Adrenal gland (tissue), 12 donors: Measurements from ENCODE around the gene FCHSD1. TPM values are rescaled to one million over a fixed set of nuclear protein-coding genes. Genes with fewer than 3 reads are reported as not detected.

Source experiments
- DNase-seq, 7 donors: peaks; one replicate each; pipeline ENCODE4 v3.0.0-alpha.2; 2019 to 2020
- H3K27ac ChIP-seq, 5 donors: fragments of 200-600 bp; sonication (generic) in 4 of 5; 1 replicate in 3 of 5; 2 replicates in 2 of 5; pipeline versions ENCODE4 v1.5.1 to v1.8.0; 2016 to 2020; ENCODE audit warnings: mild to moderate bottlenecking in 1 of 5
- H3K27me3 ChIP-seq: fragments of 200-600 bp; 2 replicates; pipeline ENCODE4 v1.8.0; 2021
- H3K36me3 ChIP-seq, 2 donors: fragments of 200-600 bp; replicated peaks in 1 of 2; 1 replicate in 1 of 2; 2 replicates in 1 of 2; pipeline versions ENCODE4 v1.5.1 to v1.8.0; 2018 to 2022
- H3K4me1 ChIP-seq, 2 donors: fragments of 200-600 bp; replicated peaks in 1 of 2; 1 replicate in 1 of 2; 2 replicates in 1 of 2; pipeline versions ENCODE4 v1.5.1 to v1.8.0; 2018 to 2021
- H3K4me3 ChIP-seq, 4 donors: fragments of 200-600 bp; sonication (generic) in 3 of 4; one replicate each; pipeline ENCODE4 v1.5.1; 2016 to 2018
- H3K9me3 ChIP-seq, 3 donors: fragments of 200-600 bp; sonication (generic) in 1 of 3; replicated peaks in 1 of 3; 1 replicate in 2 of 3; 2 replicates in 1 of 3; pipeline versions ENCODE4 v1.5.1 to v1.8.0; 2016 to 2021
- POLR2A ChIP-seq, 2 donors: fragments of 450-650 bp; IDR thresholded peaks; one replicate each; pipeline ENCODE4 v1.6.1; 2017; ENCODE audit warnings: antibody characterized with exemption in 2 of 2, mild to moderate bottlenecking in 2 of 2, moderate library complexity in 1 of 2
- WGBS, 4 donors: extraction: QIAGEN DNeasy Blood & Tissue Kit in 2 of 4; methylation state at CpG; one replicate each; pipeline versions ENCODE4 v1.1.5 to v1.1.7; 2013 to 2017; 5-methylcytosine and 5-hydroxymethylcytosine counted together
- intact Hi-C, 2 donors: fragments of 100-400 bp; cut with DNase I; formaldehyde crosslinking; loops; one replicate each; pipeline versions ENCODE4 v1.14.1 to v1.15.0; 2022 to 2023
- polyA plus RNA-seq, 3 donors: library from polyadenylated mRNA; stranded (reverse); fragments of 200-250 nt in 2 of 3; fragments of 350-450 nt in 1 of 3; fragmentation: Illumina TruSeq in 1 of 3; extraction: RNeasy Lipid Tissue Mini Kit (QIAGEN cat#74804) in 1 of 3; gene quantifications; one replicate each; pipeline ENCODE4 v1.2.3, GENCODE V29; 2013 to 2014
- total RNA-seq, 9 donors: library from RNA; depleted of rRNA in 4 of 9; stranded (reverse); fragments of >200 nt in 4 of 9; fragments of 120-200 nt in 1 of 9; fragmentation: NEBNext Ultra II Directional in 1 of 9; extraction: Animal tissue kit (Norgen Biotek cat#: 25700) in 1 of 9; gene quantifications; one replicate each; pipeline versions ENCODE4 v1.1.0 to v1.2.4, GENCODE V29; 2013 to 2023
- TF ChIP-seq, protein P1 (sequence below), 6 experiments: fragments of 450-650 bp in 4 of 6; fragments of 200-600 bp in 2 of 6; sonication (generic) in 1 of 6; IDR thresholded peaks; 1 replicate in 5 of 6; 2 replicates in 1 of 6; pipeline versions ENCODE4 v1.5.1 to v1.8.0; 2016 to 2021; ENCODE audit warnings: antibody characterized with exemption in 6 of 6, mild to moderate bottlenecking in 2 of 6, moderate library complexity in 1 of 6
- donor health status: healthy with polysubstance abuse.
- donor health status: Bipolar disorder and iron deficiency.
- donor health status: DM: yes; HTN: yes; CAD: no.
- donor health status: DM: no; HTN: no; CAD: no.
- donor health status: DM: no; HTN: no; CAD: no.
- donor health status: DM: yes; HTN: yes; CAD: no.

Gene FCHSD1
- total and polyA plus RNA-seq, 12 donors: 3.7 to 53.9 (median 16.9) TPM

DNA sequence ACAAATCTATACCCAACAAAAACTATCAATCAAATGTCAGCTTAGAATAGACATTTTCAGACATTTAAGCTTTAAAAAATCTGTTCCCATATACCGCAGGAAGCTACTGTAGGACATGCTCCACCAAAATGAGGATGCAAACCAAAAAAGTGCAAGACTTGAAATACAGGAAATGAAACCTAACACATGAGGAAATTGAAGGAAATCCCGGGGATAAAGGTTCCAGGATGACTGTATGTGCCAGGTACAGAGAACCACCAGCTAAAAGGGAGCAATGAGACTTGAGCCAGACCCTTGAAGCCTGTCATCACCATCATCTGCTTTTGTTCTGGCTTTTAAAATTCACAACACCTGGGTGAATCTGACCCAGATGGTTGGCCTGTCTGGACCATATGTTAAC, 53.8 kb downstream of the FCHSD1 start:
- Histone ChIP-seq H3K4me3 (no peak overlapping the region), H3K9me3 (no peaks in the 10 kb centered on the region), H3K36me3 (no peaks in the 10 kb centered on the region), H3K27me3 (no peaks in the 10 kb centered on the region), H3K4me1 (peaks cover 0 to 10% of the 10 kb centered on the region in 2 donors), H3K27ac (no peak overlapping the region)
- intact Hi-C loops: no loop called here
- WGBS, 4 donors: 62 to 81% (median 72%) methylated on average over 2 of the region's 2 CpGs
- TF ChIP-seq POLR2A (IDR thresholded peaks at IDR 0.05): no peak
- TF ChIP-seq, protein P1, sequence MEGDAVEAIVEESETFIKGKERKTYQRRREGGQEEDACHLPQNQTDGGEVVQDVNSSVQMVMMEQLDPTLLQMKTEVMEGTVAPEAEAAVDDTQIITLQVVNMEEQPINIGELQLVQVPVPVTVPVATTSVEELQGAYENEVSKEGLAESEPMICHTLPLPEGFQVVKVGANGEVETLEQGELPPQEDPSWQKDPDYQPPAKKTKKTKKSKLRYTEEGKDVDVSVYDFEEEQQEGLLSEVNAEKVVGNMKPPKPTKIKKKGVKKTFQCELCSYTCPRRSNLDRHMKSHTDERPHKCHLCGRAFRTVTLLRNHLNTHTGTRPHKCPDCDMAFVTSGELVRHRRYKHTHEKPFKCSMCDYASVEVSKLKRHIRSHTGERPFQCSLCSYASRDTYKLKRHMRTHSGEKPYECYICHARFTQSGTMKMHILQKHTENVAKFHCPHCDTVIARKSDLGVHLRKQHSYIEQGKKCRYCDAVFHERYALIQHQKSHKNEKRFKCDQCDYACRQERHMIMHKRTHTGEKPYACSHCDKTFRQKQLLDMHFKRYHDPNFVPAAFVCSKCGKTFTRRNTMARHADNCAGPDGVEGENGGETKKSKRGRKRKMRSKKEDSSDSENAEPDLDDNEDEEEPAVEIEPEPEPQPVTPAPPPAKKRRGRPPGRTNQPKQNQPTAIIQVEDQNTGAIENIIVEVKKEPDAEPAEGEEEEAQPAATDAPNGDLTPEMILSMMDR (IDR thresholded peaks at IDR 0.05): no peak
- no peak for DNase-seq

DNA sequence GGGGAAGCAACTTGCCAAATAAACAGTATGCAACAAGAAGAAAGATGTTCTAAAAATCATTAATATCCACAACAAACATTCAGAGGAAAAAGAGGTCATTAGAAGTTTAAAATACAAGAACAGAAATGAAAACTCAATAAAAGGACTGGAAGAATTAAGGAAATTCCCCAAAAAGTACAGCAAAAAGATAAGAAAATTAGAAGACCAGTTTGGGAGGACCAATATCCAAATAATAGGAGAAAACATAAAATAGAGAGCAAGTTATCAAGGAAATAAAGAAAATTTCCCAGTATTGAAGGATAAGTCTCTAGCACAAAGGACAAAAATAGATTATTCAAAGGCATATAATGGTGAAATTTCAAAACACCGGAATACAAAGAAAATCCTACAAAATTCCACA, 54.4 kb downstream of the FCHSD1 start:
- WGBS, 4 donors: 98 to 100% (median 100%) methylated on average over 1 of the region's 1 CpG
- no peaks in the 10 kb centered on the region for H3K27me3 ChIP-seq
- intact Hi-C loops: no loop called here
- H3K9me3 ChIP-seq: no peaks in the 10 kb centered on the region
- no peak overlapping the region for H3K27ac ChIP-seq
- peaks cover 0 to 10% of the 10 kb centered on the region in 2 donors for H3K4me1 ChIP-seq
- no peak overlapping the region for H3K4me3 ChIP-seq
- TF ChIP-seq, protein P1 (IDR thresholded peaks at IDR 0.05): no peak
- no peak for TF ChIP-seq POLR2A (IDR thresholded peaks at IDR 0.05)
- H3K36me3 ChIP-seq: no peaks in the 10 kb centered on the region
- DNase-seq: no peak

DNA sequence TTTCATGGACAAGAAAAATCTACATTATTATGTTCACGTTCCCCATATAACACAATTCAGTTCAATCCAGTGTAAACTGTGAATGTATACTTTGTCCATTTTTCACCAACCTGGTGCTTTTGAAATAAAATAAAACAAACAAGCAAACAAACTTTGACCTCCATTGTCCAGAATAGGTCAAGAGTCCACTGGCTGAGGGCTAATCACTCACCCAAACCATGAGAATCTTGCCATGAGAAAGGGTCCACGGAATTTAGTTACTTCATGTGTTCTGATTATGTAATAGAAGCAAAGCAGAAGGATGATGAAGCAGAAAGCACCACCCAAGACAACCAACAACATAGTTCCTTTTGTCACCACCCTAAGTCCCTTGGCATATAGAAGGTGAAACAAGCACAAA, 61.1 kb downstream of the FCHSD1 start:
- no peak for DNase-seq
- Histone ChIP-seq H3K4me1 (no peaks in the 10 kb centered on the region), H3K9me3 (no peaks in the 10 kb centered on the region), H3K27ac (no peak overlapping the region), H3K27me3 (no peaks in the 10 kb centered on the region), H3K4me3 (no peak overlapping the region), H3K36me3 (peaks cover 0 to 14% of the 10 kb centered on the region in 2 donors)
- no peak for TF ChIP-seq POLR2A (IDR thresholded peaks at IDR 0.05)
- TF ChIP-seq, protein P1 (IDR thresholded peaks at IDR 0.05): no peak
- 64 to 74% (median 70%) methylated on average over 2 of the region's 2 CpGs for WGBS, 4 donors
- intact Hi-C loops: no loop called here

Other genes starting within 250 kb of the FCHSD1 start
- gene PCDHGA9, start 248.6 kb downstream of the FCHSD1 start, total RNA-seq: 1 to 10 TPM; 1.5 to 8.6 (median 5.7) TPM
- 1 to 10 TPM in 2 of 3 donors, under 1 TPM in 1; 0.17 to 2.9 (median 1.3) TPM for gene PCDHGA9, start 248.6 kb downstream of the FCHSD1 start, polyA plus RNA-seq
- gene PCDHGB6, start 243.4 kb downstream of the FCHSD1 start, total RNA-seq: 10 to 100 TPM in 5 of 9 donors, 1 to 10 TPM in 4; 2.9 to 15.9 (median 11.5) TPM
- 1 to 10 TPM in 2 of 3 donors, under 1 TPM in 1; 0.61 to 7.2 (median 1.5) TPM for gene PCDHGB6, start 243.4 kb downstream of the FCHSD1 start, polyA plus RNA-seq
- 1 to 10 TPM; 4.5 to 9.7 (median 7.7) TPM for gene PCDHGA10, start 238.4 kb downstream of the FCHSD1 start, total RNA-seq
- gene PCDHGA10, start 238.4 kb downstream of the FCHSD1 start, polyA plus RNA-seq: 1 to 10 TPM in 2 of 3 donors, under 1 TPM in 1; 0.64 to 2.2 (median 1.5) TPM
- 10 to 100 TPM in 8 of 9 donors, 1 to 10 TPM in 1; 3.9 to 28.1 (median 17.9) TPM for gene PCDHGB7, start 233.7 kb downstream of the FCHSD1 start, total RNA-seq
- 1 to 10 TPM in 2 of 3 donors, under 1 TPM in 1; 0.88 to 8.2 (median 2.7) TPM for gene PCDHGB7, start 233.7 kb downstream of the FCHSD1 start, polyA plus RNA-seq
- gene PCDHGA11, start 230.4 kb downstream of the FCHSD1 start, total RNA-seq: 1 to 10 TPM; 1.6 to 4.9 (median 3.2) TPM
- gene PCDHGA11, start 230.4 kb downstream of the FCHSD1 start, polyA plus RNA-seq: 1 to 10 TPM in 2 of 3 donors, under 1 TPM in 1; 0.44 to 2.0 (median 1.4) TPM
- 10 to 100 TPM in 8 of 9 donors, 1 to 10 TPM in 1; 2.5 to 29.1 (median 13.9) TPM for gene PCDHGA12, start 220.9 kb downstream of the FCHSD1 start, total RNA-seq
- gene PCDHGA12, start 220.9 kb downstream of the FCHSD1 start, polyA plus RNA-seq: 1 to 10 TPM in 2 of 3 donors, under 1 TPM in 1; 0.34 to 5.6 (median 3.8) TPM
- 100 to 1,000 TPM in 1 of 9 donors, 10 to 100 TPM in 7, 1 to 10 TPM in 1; 8.7 to 103 (median 76.5) TPM for gene PCDHGC3, start 175.5 kb downstream of the FCHSD1 start, total RNA-seq
- 100 to 1,000 TPM in 1 of 3 donors, 10 to 100 TPM in 2; 70.4 to 112 (median 90.9) TPM for gene PCDHGC3, start 175.5 kb downstream of the FCHSD1 start, polyA plus RNA-seq
- 1 to 10 TPM in 8 of 9 donors, under 1 TPM in 1; 0.30 to 6.1 (median 1.8) TPM for gene PCDHGC4, start 166.4 kb downstream of the FCHSD1 start, total RNA-seq
- gene PCDHGC4, start 166.4 kb downstream of the FCHSD1 start, polyA plus RNA-seq: 1 to 10 TPM in 1 of 3 donors, under 1 TPM in 2; 0.03 to 1.0 (median 0.53) TPM
- 1 to 10 TPM in 7 of 9 donors, under 1 TPM in 2; 0.61 to 5.2 (median 3.0) TPM for gene PCDHGC5, start 162.3 kb downstream of the FCHSD1 start, total RNA-seq
- 1 to 10 TPM in 1 of 3 donors, under 1 TPM in 2; 0.10 to 1.1 (median 0.33) TPM for gene PCDHGC5, start 162.3 kb downstream of the FCHSD1 start, polyA plus RNA-seq
- gene DIAPH1, start 32.4 kb downstream of the FCHSD1 start, total RNA-seq: 10 to 100 TPM; 17.8 to 91.2 (median 54.0) TPM
- 10 to 100 TPM; 30.4 to 35.3 (median 35.0) TPM for gene DIAPH1, start 32.4 kb downstream of the FCHSD1 start, polyA plus RNA-seq
- 100 to 1,000 TPM in 1 of 9 donors, 10 to 100 TPM in 8; 53.1 to 101 (median 79.7) TPM for gene HDAC3, start 14.6 kb downstream of the FCHSD1 start, total RNA-seq
- gene HDAC3, start 14.6 kb downstream of the FCHSD1 start, polyA plus RNA-seq: 10 to 100 TPM; 68.7 to 92.3 (median 84.9) TPM
- gene RELL2, start 14.4 kb downstream of the FCHSD1 start, total RNA-seq: 10 to 100 TPM in 2 of 9 donors, 1 to 10 TPM in 7; 4.8 to 13.2 (median 6.2) TPM
- gene RELL2, start 14.4 kb downstream of the FCHSD1 start, polyA plus RNA-seq: 10 to 100 TPM in 2 of 3 donors, 1 to 10 TPM in 1; 2.3 to 37.6 (median 17.4) TPM
- 10 to 100 TPM in 5 of 9 donors, 1 to 10 TPM in 4; 3.0 to 16.1 (median 10.1) TPM for gene ARAP3, start 30.8 kb upstream of the FCHSD1 start, total RNA-seq
- gene ARAP3, start 30.8 kb upstream of the FCHSD1 start, polyA plus RNA-seq: 10 to 100 TPM in 2 of 3 donors, 1 to 10 TPM in 1; 4.4 to 38.6 (median 21.7) TPM
- gene PCDH1, start 227.0 kb upstream of the FCHSD1 start, total RNA-seq: 10 to 100 TPM in 4 of 9 donors, 1 to 10 TPM in 5; 3.7 to 16.8 (median 8.9) TPM
- 1 to 10 TPM; 4.6 to 6.1 (median 5.5) TPM for gene PCDH1, start 227.0 kb upstream of the FCHSD1 start, polyA plus RNA-seq